ENCODE measurements around the gene SATB2. TPM values are rescaled to one million over a fixed set of nuclear protein-coding genes. Genes with fewer than 3 reads are reported as not detected.

Gene SATB2
- total RNA-seq, 1 donor: 53.2 TPM

DNA sequence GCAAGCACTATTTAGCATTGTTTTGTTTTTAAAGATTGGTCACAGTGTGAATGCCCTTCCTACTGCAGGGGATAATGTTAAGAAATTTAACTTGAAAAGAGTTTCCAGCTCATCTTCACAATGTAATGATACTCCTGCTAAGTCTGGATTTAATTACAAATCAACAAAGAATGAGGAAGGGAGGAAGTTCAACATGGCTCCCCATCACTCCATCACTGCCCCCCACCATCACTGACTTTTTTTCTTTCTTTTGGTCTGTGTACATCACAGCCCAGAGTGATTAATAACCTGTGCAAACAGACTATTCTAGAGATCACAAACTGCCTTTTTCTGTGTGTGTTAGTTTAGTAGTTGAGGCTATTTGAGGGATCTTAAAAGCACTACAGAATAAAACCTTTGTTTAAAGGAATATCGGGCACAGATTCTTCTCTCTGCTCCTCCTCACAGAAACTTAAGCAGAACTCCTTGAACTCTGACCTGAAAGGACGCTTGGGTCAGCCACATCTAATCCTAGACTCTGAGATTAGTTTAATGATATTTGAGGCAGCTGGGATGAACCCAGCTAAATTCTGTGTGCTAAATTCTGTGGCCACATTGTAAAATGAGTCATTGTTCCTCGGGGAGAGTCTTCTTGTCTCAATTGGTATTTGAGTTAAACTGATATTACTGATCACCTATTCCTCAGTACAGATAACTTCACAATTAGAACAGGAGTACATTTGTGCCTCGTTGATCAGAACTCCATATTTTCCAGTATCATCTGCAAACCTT, 47.8 kb downstream of the SATB2 start:
- Histone ChIP-seq H3K4me2 (ENCODE audit: insufficient read depth, low read length) (peak overlapping the region; percentile 41), H2AFZ (ENCODE audit: low read length) (no peak overlapping the region), H3K79me2 (ENCODE audit: insufficient read depth, low read length) (peaks cover 58% of the 10 kb centered on the region), H4K20me1 (ENCODE audit: insufficient read depth, low read length) (no peaks in the 10 kb centered on the region), H3K4me1 (ENCODE audit: insufficient read depth, low read length) (peaks cover 17% of the 10 kb centered on the region), H3K36me3 (ENCODE audit: insufficient read depth, low read length) (peaks cover 26% of the 10 kb centered on the region), H3K27ac (ENCODE audit: low read depth, low read length) (peak overlapping the region; percentile 43), H3K27me3 (ENCODE audit: insufficient read depth, low read length) (no peaks in the 10 kb centered on the region), H3K9me3 (ENCODE audit: low read depth, low read length) (no peaks in the 10 kb centered on the region), H3K4me3 (ENCODE audit: insufficient read depth, low read length) (no peak overlapping the region)
- DNase-seq (ENCODE audit: insufficient read length, low spot score, missing footprints): peak; percentile 34
- TF ChIP-seq, protein P1, sequence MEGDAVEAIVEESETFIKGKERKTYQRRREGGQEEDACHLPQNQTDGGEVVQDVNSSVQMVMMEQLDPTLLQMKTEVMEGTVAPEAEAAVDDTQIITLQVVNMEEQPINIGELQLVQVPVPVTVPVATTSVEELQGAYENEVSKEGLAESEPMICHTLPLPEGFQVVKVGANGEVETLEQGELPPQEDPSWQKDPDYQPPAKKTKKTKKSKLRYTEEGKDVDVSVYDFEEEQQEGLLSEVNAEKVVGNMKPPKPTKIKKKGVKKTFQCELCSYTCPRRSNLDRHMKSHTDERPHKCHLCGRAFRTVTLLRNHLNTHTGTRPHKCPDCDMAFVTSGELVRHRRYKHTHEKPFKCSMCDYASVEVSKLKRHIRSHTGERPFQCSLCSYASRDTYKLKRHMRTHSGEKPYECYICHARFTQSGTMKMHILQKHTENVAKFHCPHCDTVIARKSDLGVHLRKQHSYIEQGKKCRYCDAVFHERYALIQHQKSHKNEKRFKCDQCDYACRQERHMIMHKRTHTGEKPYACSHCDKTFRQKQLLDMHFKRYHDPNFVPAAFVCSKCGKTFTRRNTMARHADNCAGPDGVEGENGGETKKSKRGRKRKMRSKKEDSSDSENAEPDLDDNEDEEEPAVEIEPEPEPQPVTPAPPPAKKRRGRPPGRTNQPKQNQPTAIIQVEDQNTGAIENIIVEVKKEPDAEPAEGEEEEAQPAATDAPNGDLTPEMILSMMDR (IDR thresholded peaks at IDR 0.05; ENCODE audit: extremely low read depth, low read depth, low read length): no peak

DNA sequence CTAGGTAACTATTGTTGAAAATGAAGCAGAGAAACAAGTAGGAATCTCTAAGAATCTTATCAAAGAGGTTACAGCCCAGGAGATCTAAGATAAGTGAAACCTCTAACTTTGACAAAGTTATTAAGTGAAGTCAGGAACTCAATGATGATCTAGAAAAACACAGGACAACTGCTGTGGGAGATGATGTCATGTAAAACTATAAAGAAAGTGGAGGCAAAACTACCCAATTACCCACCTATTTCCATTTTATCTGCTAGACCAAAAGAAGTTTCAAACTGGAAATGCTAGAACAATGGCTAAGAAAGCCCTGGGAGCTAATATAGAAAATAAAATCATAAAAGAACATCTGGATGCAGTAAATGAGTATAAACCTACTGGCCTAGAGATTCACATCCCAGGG, 50.3 kb downstream of the SATB2 start:
- H3K4me2 ChIP-seq (ENCODE audit: insufficient read depth, low read length): no peak overlapping the region
- DNase-seq (ENCODE audit: insufficient read length, low spot score, missing footprints): no peak
- TF ChIP-seq, protein P1 (IDR thresholded peaks at IDR 0.05; ENCODE audit: extremely low read depth, low read depth, low read length): no peak
- H3K79me2 ChIP-seq (ENCODE audit: insufficient read depth, low read length): peaks cover 61% of the 10 kb centered on the region
- H3K4me3 ChIP-seq (ENCODE audit: insufficient read depth, low read length): no peak overlapping the region
- H3K27me3 ChIP-seq (ENCODE audit: insufficient read depth, low read length): no peaks in the 10 kb centered on the region
- H3K36me3 ChIP-seq (ENCODE audit: insufficient read depth, low read length): peaks cover 15% of the 10 kb centered on the region
- no peaks in the 10 kb centered on the region for H3K9me3 ChIP-seq (ENCODE audit: low read depth, low read length)
- peaks cover 8% of the 10 kb centered on the region for H4K20me1 ChIP-seq (ENCODE audit: insufficient read depth, low read length)
- H3K4me1 ChIP-seq (ENCODE audit: insufficient read depth, low read length): peaks cover 23% of the 10 kb centered on the region
- H2AFZ ChIP-seq (ENCODE audit: low read length): no peak overlapping the region
- H3K27ac ChIP-seq (ENCODE audit: low read depth, low read length): no peak overlapping the region

DNA sequence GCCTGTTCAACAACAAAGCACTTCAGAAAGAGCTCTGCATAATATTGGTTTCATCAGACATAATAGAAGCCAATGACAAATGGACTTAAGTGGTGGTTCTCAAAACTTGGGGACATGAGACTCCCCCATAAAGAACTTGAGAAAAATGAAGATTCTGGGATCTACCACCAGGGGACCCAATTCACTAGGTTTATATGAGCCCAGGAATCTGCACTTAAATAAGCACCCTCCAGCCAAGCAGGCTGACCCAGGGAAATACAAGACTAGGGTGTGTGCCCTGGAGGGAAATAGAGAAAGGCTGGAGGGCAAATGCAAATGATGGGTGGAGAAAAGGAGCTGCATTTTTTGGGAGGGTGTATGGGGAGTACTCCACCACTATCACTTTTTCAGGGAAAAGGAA, 52.5 kb downstream of the SATB2 start:
- Histone ChIP-seq H4K20me1 (ENCODE audit: insufficient read depth, low read length) (peaks cover 8% of the 10 kb centered on the region), H3K79me2 (ENCODE audit: insufficient read depth, low read length) (peaks cover 69% of the 10 kb centered on the region), H3K4me1 (ENCODE audit: insufficient read depth, low read length) (peaks cover 19% of the 10 kb centered on the region), H3K4me2 (ENCODE audit: insufficient read depth, low read length) (peak overlapping the region; percentile 47), H3K27ac (ENCODE audit: low read depth, low read length) (peak overlapping the region; percentile 66), H3K36me3 (ENCODE audit: insufficient read depth, low read length) (peaks cover 25% of the 10 kb centered on the region), H3K27me3 (ENCODE audit: insufficient read depth, low read length) (no peaks in the 10 kb centered on the region), H3K4me3 (ENCODE audit: insufficient read depth, low read length) (no peak overlapping the region), H2AFZ (ENCODE audit: low read length) (no peak overlapping the region), H3K9me3 (ENCODE audit: low read depth, low read length) (no peaks in the 10 kb centered on the region)
- no peak for DNase-seq (ENCODE audit: insufficient read length, low spot score, missing footprints)
- TF ChIP-seq, protein P1 (IDR thresholded peaks at IDR 0.05; ENCODE audit: extremely low read depth, low read depth, low read length): peak; percentile 38

DNA sequence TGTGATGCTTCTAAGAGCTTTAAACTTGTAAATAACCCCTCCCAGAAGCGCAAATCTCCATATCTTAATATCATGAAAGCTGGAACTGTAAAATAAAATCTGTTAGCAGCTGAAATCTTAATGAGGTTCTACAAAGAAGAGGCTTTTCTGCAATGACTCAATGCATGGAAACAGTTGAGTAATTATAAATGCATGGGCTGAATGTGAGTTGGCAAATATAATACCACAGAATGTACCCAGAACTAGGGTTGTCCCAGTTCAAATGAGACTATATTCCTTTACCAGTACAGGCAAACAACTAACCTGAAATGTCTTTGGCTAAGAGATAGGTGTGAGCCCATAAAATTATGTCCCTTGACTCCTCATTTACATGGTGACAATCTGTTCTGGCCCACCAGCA, 52.9 kb downstream of the SATB2 start:
- H3K27ac ChIP-seq (ENCODE audit: low read depth, low read length): peak overlapping the region; percentile 66
- peaks cover 68% of the 10 kb centered on the region for H3K79me2 ChIP-seq (ENCODE audit: insufficient read depth, low read length)
- H3K9me3 ChIP-seq (ENCODE audit: low read depth, low read length): no peaks in the 10 kb centered on the region
- peaks cover 15% of the 10 kb centered on the region for H3K4me1 ChIP-seq (ENCODE audit: insufficient read depth, low read length)
- TF ChIP-seq, protein P1 (IDR thresholded peaks at IDR 0.05; ENCODE audit: extremely low read depth, low read depth, low read length): no peak
- H3K4me3 ChIP-seq (ENCODE audit: insufficient read depth, low read length): no peak overlapping the region
- DNase-seq (ENCODE audit: insufficient read length, low spot score, missing footprints): peak; percentile 58
- no peak overlapping the region for H2AFZ ChIP-seq (ENCODE audit: low read length)
- H3K27me3 ChIP-seq (ENCODE audit: insufficient read depth, low read length): no peaks in the 10 kb centered on the region
- peak overlapping the region; percentile 47 for H3K4me2 ChIP-seq (ENCODE audit: insufficient read depth, low read length)
- peaks cover 28% of the 10 kb centered on the region for H3K36me3 ChIP-seq (ENCODE audit: insufficient read depth, low read length)
- peaks cover 8% of the 10 kb centered on the region for H4K20me1 ChIP-seq (ENCODE audit: insufficient read depth, low read length)

All from osteoblast (primary cell).